ENCODE measurements around the gene SGCA.

DNA sequence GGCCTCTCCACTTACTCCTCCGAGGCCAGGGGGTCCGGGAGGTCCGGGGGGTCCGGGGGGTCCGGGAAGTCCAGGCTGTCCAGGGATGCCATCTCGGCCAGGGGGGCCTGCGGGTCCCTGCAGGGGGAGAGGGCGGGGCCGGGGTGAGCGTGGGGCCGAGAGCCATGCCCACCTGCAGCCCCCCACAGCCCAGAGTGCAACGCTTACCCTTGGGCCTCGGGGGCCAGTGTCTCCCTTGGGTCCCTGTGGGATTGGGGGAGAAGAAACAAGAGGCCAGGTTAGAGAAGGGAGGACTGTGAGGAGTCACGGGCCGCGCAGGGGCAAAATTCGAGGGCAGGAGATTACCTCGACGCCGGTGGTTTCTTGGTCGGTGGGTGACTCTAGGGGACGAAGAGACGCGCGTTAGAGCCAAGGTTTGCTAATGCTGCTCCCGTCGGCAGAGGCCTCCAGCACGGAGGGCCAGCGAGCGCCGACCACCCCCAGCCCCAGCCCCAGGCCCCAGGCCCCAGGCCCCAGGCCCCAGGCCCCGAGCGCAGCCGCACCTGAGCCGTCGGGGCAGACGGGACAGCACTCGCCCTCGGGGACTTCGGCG lies 33.5 kb downstream of the SGCA start:
- TF ChIP-seq, protein P1, sequence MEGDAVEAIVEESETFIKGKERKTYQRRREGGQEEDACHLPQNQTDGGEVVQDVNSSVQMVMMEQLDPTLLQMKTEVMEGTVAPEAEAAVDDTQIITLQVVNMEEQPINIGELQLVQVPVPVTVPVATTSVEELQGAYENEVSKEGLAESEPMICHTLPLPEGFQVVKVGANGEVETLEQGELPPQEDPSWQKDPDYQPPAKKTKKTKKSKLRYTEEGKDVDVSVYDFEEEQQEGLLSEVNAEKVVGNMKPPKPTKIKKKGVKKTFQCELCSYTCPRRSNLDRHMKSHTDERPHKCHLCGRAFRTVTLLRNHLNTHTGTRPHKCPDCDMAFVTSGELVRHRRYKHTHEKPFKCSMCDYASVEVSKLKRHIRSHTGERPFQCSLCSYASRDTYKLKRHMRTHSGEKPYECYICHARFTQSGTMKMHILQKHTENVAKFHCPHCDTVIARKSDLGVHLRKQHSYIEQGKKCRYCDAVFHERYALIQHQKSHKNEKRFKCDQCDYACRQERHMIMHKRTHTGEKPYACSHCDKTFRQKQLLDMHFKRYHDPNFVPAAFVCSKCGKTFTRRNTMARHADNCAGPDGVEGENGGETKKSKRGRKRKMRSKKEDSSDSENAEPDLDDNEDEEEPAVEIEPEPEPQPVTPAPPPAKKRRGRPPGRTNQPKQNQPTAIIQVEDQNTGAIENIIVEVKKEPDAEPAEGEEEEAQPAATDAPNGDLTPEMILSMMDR (IDR thresholded peaks at IDR 0.05; ENCODE audit: low read depth, low read length, poor library complexity, severe bottlenecking): no peak
- no peak for TF ChIP-seq EZH2phosphoT487 (IDR thresholded peaks at IDR 0.05; ENCODE audit: borderline replicate concordance, low read length)
